ENCODE data around the gene PIK3CA. TPM values are rescaled to one million over a fixed set of nuclear protein-coding genes. Genes with fewer than 3 reads are reported as not detected.

The PIK3CA gene
- total RNA-seq, 2 experiments from 2014 or later = 57.1 to 63.1 TPM

- ChIA-PET CTCF (no interaction called here), POLR2A (no interaction called here)
- no peak overlapping the region for H3K27ac ChIP-seq (ENCODE audit: low read depth in 1 of 2, low read length in 2 of 2)
- Mint-ChIP-seq H3K27ac (no peak overlapping the region), H3K4me3 (no peak overlapping the region), H3K27me3 (no peaks in the 10 kb centered on the region), H3K9me3 (no peaks in the 10 kb centered on the region), H3K36me3 (ENCODE audit: low read depth) (no peaks in the 10 kb centered on the region), H3K4me1 (ENCODE audit: low read depth) (peaks cover 72% of the 10 kb centered on the region)
- intact Hi-C loops (cut with DNase I, micrococcal nuclease) = loop anchor here in 1 of 2 experiments (10.0 kb wide), 1 partner anchor 176 kb away; no protein-coding TSS in a partner anchor
- no peaks in the 10 kb centered on the region for H3K36me3 ChIP-seq (ENCODE audit: insufficient read depth, low read length)
- H3K4me3 ChIP-seq (ENCODE audit: low read length) = no peak overlapping the region
- ATAC-seq (ENCODE audit: poor library complexity) (no peak), DNase-seq (no peak)
- no peaks in the 10 kb centered on the region for H3K9me3 ChIP-seq (ENCODE audit: control insufficient read depth in 1 of 2, insufficient read depth in 1 of 2, low read length in 2 of 2)
- no peaks in the 10 kb centered on the region for H3K27me3 ChIP-seq (ENCODE audit: control insufficient read depth in 1 of 2, insufficient read depth in 2 of 2, low read length in 2 of 2)
- no peak for TF ChIP-seq CTCF (IDR thresholded peaks at IDR 0.05)
- peaks cover 12% of the 10 kb centered on the region for H3K4me1 ChIP-seq (ENCODE audit: insufficient read depth, low read length)
Observed at GRCh38 chr3:179190581-179190980, 42.4 kb downstream of the PIK3CA start.

- Mint-ChIP-seq H3K27ac (peak overlapping the region; percentile 25), H3K9me3 (no peaks in the 10 kb centered on the region), H3K4me1 (ENCODE audit: low read depth) (peaks cover 76% of the 10 kb centered on the region), H3K36me3 (ENCODE audit: low read depth) (no peaks in the 10 kb centered on the region), H3K27me3 (no peaks in the 10 kb centered on the region), H3K4me3 (no peak overlapping the region)
- Histone ChIP-seq H3K36me3 (ENCODE audit: insufficient read depth, low read length) (no peaks in the 10 kb centered on the region), H3K27ac (ENCODE audit: low read depth in 1 of 2, low read length in 2 of 2) (no peak overlapping the region), H3K4me3 (ENCODE audit: low read length) (no peak overlapping the region), H3K27me3 (ENCODE audit: control insufficient read depth in 1 of 2, insufficient read depth in 2 of 2, low read length in 2 of 2) (no peaks in the 10 kb centered on the region), H3K9me3 (ENCODE audit: control insufficient read depth in 1 of 2, insufficient read depth in 1 of 2, low read length in 2 of 2) (no peaks in the 10 kb centered on the region), H3K4me1 (ENCODE audit: insufficient read depth, low read length) (peaks cover 13% of the 10 kb centered on the region)
- intact Hi-C loops (cut with DNase I, micrococcal nuclease) = loop anchor here in 1 of 2 experiments (10.0 kb wide), 1 partner anchor 178 kb away; no protein-coding TSS in a partner anchor
- no peak for ATAC-seq (ENCODE audit: poor library complexity)
- no peak for TF ChIP-seq CTCF (IDR thresholded peaks at IDR 0.05)
- DNase-seq = no peak
- CTCF ChIA-PET = interaction anchor here (1.7 kb wide), 1 partner anchor 41 kb away, joined by 4 read pairs; no protein-coding TSS in a partner anchor
- POLR2A ChIA-PET = no interaction called here
Observed at GRCh38 chr3:179192542-179192941, 44.4 kb downstream of the PIK3CA start.

- no peak for TF ChIP-seq CTCF (IDR thresholded peaks at IDR 0.05)
- Histone ChIP-seq H3K9me3 (ENCODE audit: control insufficient read depth in 1 of 2, insufficient read depth in 1 of 2, low read length in 2 of 2) (no peaks in the 10 kb centered on the region), H3K27ac (ENCODE audit: low read depth in 1 of 2, low read length in 2 of 2) (no peak overlapping the region), H3K27me3 (ENCODE audit: control insufficient read depth in 1 of 2, insufficient read depth in 2 of 2, low read length in 2 of 2) (no peaks in the 10 kb centered on the region), H3K4me3 (ENCODE audit: low read length) (no peak overlapping the region), H3K4me1 (ENCODE audit: insufficient read depth, low read length) (peaks cover 13% of the 10 kb centered on the region), H3K36me3 (ENCODE audit: insufficient read depth, low read length) (peaks cover 5% of the 10 kb centered on the region)
- Mint-ChIP-seq H3K4me3 (no peak overlapping the region), H3K4me1 (ENCODE audit: low read depth) (peaks cover 76% of the 10 kb centered on the region), H3K27ac (peak overlapping the region; percentile 81), H3K36me3 (ENCODE audit: low read depth) (peaks cover 11% of the 10 kb centered on the region), H3K9me3 (no peaks in the 10 kb centered on the region), H3K27me3 (no peaks in the 10 kb centered on the region)
- DNase-seq (no peak), ATAC-seq (ENCODE audit: poor library complexity) (no peak)
- ChIA-PET POLR2A (interaction anchor here (0.7 to 3.4 kb wide), 3 partner anchors 10 to 47 kb away, joined by 3 to 28 read pairs (median 11); partner anchors contain the start of gene PIK3CA), CTCF (interaction anchor here (0.7 to 1.7 kb wide), 5 partner anchors 9 to 47 kb away, joined by 3 read pairs; no protein-coding TSS in a partner anchor)
- intact Hi-C loops (cut with DNase I, micrococcal nuclease) = loop anchor here (5.0 to 10.0 kb wide), 3 partner anchors 43 to 180 kb away; no protein-coding TSS in a partner anchor
Observed at GRCh38 chr3:179194931-179195330, 46.8 kb downstream of the PIK3CA start.

All from CD4-positive, alpha-beta T cell (primary cell).